ENCODE measurements around the gene TFPT.

Gene TFPT

GRCh38 chr19:54160182-54160811 is 44.8 kb upstream of the TFPT start:
- peak overlapping the region; percentile 97 for H3K27ac ChIP-seq
- no peak for TF ChIP-seq CTCF (IDR thresholded peaks at IDR 0.05)
- no peak for TF ChIP-seq ZFX (IDR thresholded peaks at IDR 0.05; ENCODE audit: borderline replicate concordance)

- TF ChIP-seq ZFX (IDR thresholded peaks at IDR 0.05; ENCODE audit: borderline replicate concordance) (no peak), CTCF (IDR thresholded peaks at IDR 0.05) (peak; percentile 44)
- peak within 1 kb of the TSS; percentile 97 for H3K27ac ChIP-seq
Observed at GRCh38 chr19:54159352-54160181, 44.1 kb upstream of the TFPT start, which contains the start of gene LENG1. Gene LENG1, minus strand, starts transcription at chr19:54159721. Its CDS starts 26 bp downstream, at chr19:54159695.

- TF ChIP-seq ZFX (IDR thresholded peaks at IDR 0.05; ENCODE audit: borderline replicate concordance) (no peak), CTCF (IDR thresholded peaks at IDR 0.05) (no peak)
Observed at GRCh38 chr19:54158812-54159351, 43.4 kb upstream of the TFPT start.

GRCh38 chr19:54156953-54157352 is 41.5 kb upstream of the TFPT start:
- no peak for TF ChIP-seq ZFX (IDR thresholded peaks at IDR 0.05; ENCODE audit: borderline replicate concordance)
- TF ChIP-seq CTCF (IDR thresholded peaks at IDR 0.05): no peak
- peak overlapping the region; percentile 33 for H3K27ac ChIP-seq

More at GRCh38 chr19:54158812-54159351, 43.4 kb upstream of the TFPT start:
- H3K27ac ChIP-seq: peak overlapping the region; percentile 97

GRCh38 chr19:54156490-54156889 is 41.0 kb upstream of the TFPT start:
- TF ChIP-seq CTCF (IDR thresholded peaks at IDR 0.05): no peak
- TF ChIP-seq ZFX (IDR thresholded peaks at IDR 0.05; ENCODE audit: borderline replicate concordance): no peak
- H3K27ac ChIP-seq: peak overlapping the region; percentile 33

- no peak for TF ChIP-seq ZFX (IDR thresholded peaks at IDR 0.05; ENCODE audit: borderline replicate concordance)
- TF ChIP-seq CTCF (IDR thresholded peaks at IDR 0.05): no peak
- H3K27ac ChIP-seq: no peak overlapping the region
Observed at GRCh38 chr19:54155694-54156093, 40.2 kb upstream of the TFPT start.
